GM12874 (cell line): ENCODE measurements around the gene WBP1L.

ENCODE experiments used
- TF ChIP-seq, protein P1 (sequence below): IDR thresholded peaks from 2 replicates; pipeline ENCODE4 v1.5.1; 2011; ENCODE audit warnings: low read depth, mild to moderate bottlenecking, control low read depth, low read length, moderate library complexity; ENCODE audit not compliant: insufficient read depth

Gene WBP1L

DNA sequence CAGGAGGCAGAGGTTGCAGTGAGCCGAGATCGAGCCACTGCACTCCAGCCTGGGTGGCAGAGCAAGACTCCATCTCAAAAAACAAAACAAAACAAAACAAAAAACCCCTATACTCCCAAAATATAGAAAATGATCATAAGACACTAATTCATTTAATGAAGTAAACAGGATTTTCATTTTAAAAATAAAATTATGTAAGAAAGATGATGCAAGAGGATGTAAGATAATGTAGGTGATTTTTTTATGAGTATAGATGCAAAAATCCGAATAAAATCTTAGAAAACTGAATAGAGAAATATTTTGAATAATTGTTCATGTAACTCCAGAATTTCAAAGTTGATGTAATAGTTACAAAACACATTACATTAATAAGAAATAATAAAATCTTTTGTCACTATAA lies 121.9 kb downstream of the WBP1L start:
- TF ChIP-seq, protein P1, sequence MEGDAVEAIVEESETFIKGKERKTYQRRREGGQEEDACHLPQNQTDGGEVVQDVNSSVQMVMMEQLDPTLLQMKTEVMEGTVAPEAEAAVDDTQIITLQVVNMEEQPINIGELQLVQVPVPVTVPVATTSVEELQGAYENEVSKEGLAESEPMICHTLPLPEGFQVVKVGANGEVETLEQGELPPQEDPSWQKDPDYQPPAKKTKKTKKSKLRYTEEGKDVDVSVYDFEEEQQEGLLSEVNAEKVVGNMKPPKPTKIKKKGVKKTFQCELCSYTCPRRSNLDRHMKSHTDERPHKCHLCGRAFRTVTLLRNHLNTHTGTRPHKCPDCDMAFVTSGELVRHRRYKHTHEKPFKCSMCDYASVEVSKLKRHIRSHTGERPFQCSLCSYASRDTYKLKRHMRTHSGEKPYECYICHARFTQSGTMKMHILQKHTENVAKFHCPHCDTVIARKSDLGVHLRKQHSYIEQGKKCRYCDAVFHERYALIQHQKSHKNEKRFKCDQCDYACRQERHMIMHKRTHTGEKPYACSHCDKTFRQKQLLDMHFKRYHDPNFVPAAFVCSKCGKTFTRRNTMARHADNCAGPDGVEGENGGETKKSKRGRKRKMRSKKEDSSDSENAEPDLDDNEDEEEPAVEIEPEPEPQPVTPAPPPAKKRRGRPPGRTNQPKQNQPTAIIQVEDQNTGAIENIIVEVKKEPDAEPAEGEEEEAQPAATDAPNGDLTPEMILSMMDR = no peak
